ENCODE results near the gene DNAH2. TPM values are rescaled to one million over a fixed set of nuclear protein-coding genes. Genes with fewer than 3 reads are reported as not detected.

Gene DNAH2
- 0.52 TPM for polyA plus RNA-seq (ENCODE audit: insufficient read length)
- long read RNA-seq, donor 1: 0 reads
- long read RNA-seq, donor 2: 0 reads
- long read RNA-seq, donor 3: 0 reads
- long read RNA-seq, donor 4: 0 reads
- long read RNA-seq, donor 5, partial matches to known transcripts: 597 of 874 reads
- long read RNA-seq, donor 5, other reads (novel, unspliced or antisense): 277 of 874 reads
- long read RNA-seq, donor 6: 0 reads
- long read RNA-seq, donor 7: 0 reads
- long read RNA-seq, donor 8: 0 reads

GRCh38 chr17:7716901-7717755 lies at the start of gene DNAH2:
TSS of gene DNAH2 (plus strand) at chr17:7717744. CDS start at chr17:7719735, 1,991 bp downstream.
- peak; percentile 96 for DNase-seq

- no peak for DNase-seq
These were observed 49.1 kb upstream of the DNAH2 start for GRCh38 chr17:7668482-7668881.

GRCh38 chr17:7673239-7673638 lies 44.3 kb upstream of the DNAH2 start:
- no peak for DNase-seq

- no peak for DNase-seq
These were observed 42.6 kb upstream of the DNAH2 start for GRCh38 chr17:7674934-7675333.

GRCh38 chr17:7676533-7676932 lies 41.0 kb upstream of the DNAH2 start:
- no peak for DNase-seq

- no peak for DNase-seq
These were observed 40.0 kb upstream of the DNAH2 start for GRCh38 chr17:7677388-7678067.

GRCh38 chr17:7684851-7685532 lies 32.6 kb upstream of the DNAH2 start:
- no peak for DNase-seq

GRCh38 chr17:7685533-7686221 lies 31.9 kb upstream of the DNAH2 start:
- peak; percentile 95 for DNase-seq

GRCh38 chr17:7686222-7687071 lies 31.1 kb upstream of the DNAH2 start:
- DNase-seq: no peak

- peak; percentile 92 for DNase-seq
These were observed 30.3 kb upstream of the DNAH2 start, which contains the start of gene TP53 for GRCh38 chr17:7687072-7687907. TSS of gene TP53 (minus strand) at chr17:7687490. CDS start at chr17:7676594, 10,896 bp downstream.

- DNase-seq: peak; percentile 99
These were observed 29.4 kb upstream of the DNAH2 start, which contains the start of gene WRAP53 for GRCh38 chr17:7687908-7688807. TSS of gene WRAP53 (plus strand) at chr17:7688477. CDS start at chr17:7688649, 172 bp downstream.

GRCh38 chr17:7688808-7689316 lies 28.7 kb upstream of the DNAH2 start:
- no peak for DNase-seq

- no peak for DNase-seq
These were observed 22.0 kb upstream of the DNAH2 start for GRCh38 chr17:7695586-7695985.

- no peak for DNase-seq
These were observed 19.5 kb upstream of the DNAH2 start for GRCh38 chr17:7697828-7698588.

GRCh38 chr17:7700510-7700909 lies 17.0 kb upstream of the DNAH2 start:
- no peak for DNase-seq

GRCh38 chr17:7701681-7702080 lies 15.9 kb upstream of the DNAH2 start:
- no peak for DNase-seq

GRCh38 chr17:7702776-7703175 lies 14.8 kb upstream of the DNAH2 start:
- DNase-seq: no peak
